ENCODE results near the gene PPARG. TPM values are rescaled to one million over a fixed set of nuclear protein-coding genes. Genes with fewer than 3 reads are reported as not detected.

Gene PPARG
- total RNA-seq, 1 donor from 2014 or later: not detected

- TF ChIP-seq CTCF (conservative IDR thresholded peaks at IDR 0.05): no peak
- no peak for DNase-seq (ENCODE audit: low read depth, low spot score)
- Mint-ChIP-seq H3K27ac (ENCODE audit: unreplicated experiment) (no peak overlapping the region), H3K36me3 (ENCODE audit: low read depth) (no peaks in the 10 kb centered on the region), H3K4me3 (no peak overlapping the region), H3K4me1 (no peaks in the 10 kb centered on the region), H3K9me3 (no peaks in the 10 kb centered on the region), H3K27me3 (ENCODE audit: low read depth) (peaks cover 9% of the 10 kb centered on the region)
These were observed 124.9 kb downstream of the PPARG start for GRCh38 chr3:12413721-12414255.

GRCh38 chr3:12415014-12415680 is 126.3 kb downstream of the PPARG start:
- Mint-ChIP-seq H3K4me3 (no peak overlapping the region), H3K9me3 (no peaks in the 10 kb centered on the region), H3K27me3 (ENCODE audit: low read depth) (peaks cover 9% of the 10 kb centered on the region), H3K36me3 (ENCODE audit: low read depth) (no peaks in the 10 kb centered on the region), H3K4me1 (no peaks in the 10 kb centered on the region), H3K27ac (ENCODE audit: unreplicated experiment) (no peak overlapping the region)
- DNase-seq (ENCODE audit: low read depth, low spot score): no peak
- no peak for TF ChIP-seq CTCF (conservative IDR thresholded peaks at IDR 0.05)

GRCh38 chr3:12416731-12417130 is 127.9 kb downstream of the PPARG start:
- no peak for DNase-seq (ENCODE audit: low read depth, low spot score)
- Mint-ChIP-seq H3K4me3 (no peak overlapping the region), H3K36me3 (ENCODE audit: low read depth) (no peaks in the 10 kb centered on the region), H3K27me3 (ENCODE audit: low read depth) (peaks cover 7% of the 10 kb centered on the region), H3K4me1 (no peaks in the 10 kb centered on the region), H3K27ac (ENCODE audit: unreplicated experiment) (no peak overlapping the region), H3K9me3 (no peaks in the 10 kb centered on the region)
- TF ChIP-seq CTCF (conservative IDR thresholded peaks at IDR 0.05): no peak

GRCh38 chr3:12420393-12420792 is 131.5 kb downstream of the PPARG start:
- H3K36me3 Mint-ChIP-seq (ENCODE audit: low read depth): no peaks in the 10 kb centered on the region
- H3K9me3 Mint-ChIP-seq: no peaks in the 10 kb centered on the region
- H3K27ac Mint-ChIP-seq (ENCODE audit: unreplicated experiment): no peak overlapping the region
- no peak overlapping the region for H3K4me3 Mint-ChIP-seq
- peaks cover 2% of the 10 kb centered on the region for H3K27me3 Mint-ChIP-seq (ENCODE audit: low read depth)
- no peaks in the 10 kb centered on the region for H3K4me1 Mint-ChIP-seq
- DNase-seq (ENCODE audit: low read depth, low spot score): no peak
- TF ChIP-seq CTCF (conservative IDR thresholded peaks at IDR 0.05): no peak

GRCh38 chr3:12421132-12421531 is 132.3 kb downstream of the PPARG start:
- DNase-seq (ENCODE audit: low read depth, low spot score): no peak
- no peak for TF ChIP-seq CTCF (conservative IDR thresholded peaks at IDR 0.05)
- Mint-ChIP-seq H3K4me3 (no peak overlapping the region), H3K27ac (ENCODE audit: unreplicated experiment) (no peak overlapping the region), H3K9me3 (no peaks in the 10 kb centered on the region), H3K4me1 (peaks cover 5% of the 10 kb centered on the region), H3K36me3 (ENCODE audit: low read depth) (no peaks in the 10 kb centered on the region), H3K27me3 (ENCODE audit: low read depth) (peaks cover 2% of the 10 kb centered on the region)
